ENCODE data around the gene YTHDF1.

Gene YTHDF1

GRCh38 chr20:63233924-63234323 is 18.0 kb upstream of the YTHDF1 start:
- TF ChIP-seq ZNF70 (CRISPR knock-in tag; IDR thresholded peaks at IDR 0.05): no peak
- no peak for TF ChIP-seq ZFP30 (CRISPR knock-in tag; IDR thresholded peaks at IDR 0.05)
- TF ChIP-seq PPARA (CRISPR knock-in tag; IDR thresholded peaks at IDR 0.05; ENCODE audit: borderline replicate concordance): no peak
- TF ChIP-seq PATZ1 (CRISPR knock-in tag; IDR thresholded peaks at IDR 0.05; ENCODE audit: borderline replicate concordance): no peak
- no peak for TF ChIP-seq ESRRG (CRISPR knock-in tag; IDR thresholded peaks at IDR 0.05)
- TF ChIP-seq BACH2 (CRISPR knock-in tag; IDR thresholded peaks at IDR 0.05; ENCODE audit: borderline replicate concordance): no peak
- TF ChIP-seq ARNTL (CRISPR knock-in tag; IDR thresholded peaks at IDR 0.05; ENCODE audit: borderline replicate concordance, low read depth): no peak
- TF ChIP-seq ZFP3 (CRISPR knock-in tag; IDR thresholded peaks at IDR 0.05): no peak
- no peak for TF ChIP-seq ZC3H10 (CRISPR knock-in tag; IDR thresholded peaks at IDR 0.05)
- TF ChIP-seq GLIS3 (CRISPR knock-in tag; IDR thresholded peaks at IDR 0.05): no peak
- TF ChIP-seq ZNF8 (CRISPR knock-in tag; IDR thresholded peaks at IDR 0.05): no peak
- TF ChIP-seq CREB5 (CRISPR knock-in tag; IDR thresholded peaks at IDR 0.05; ENCODE audit: low read depth): no peak
- no peak for TF ChIP-seq SNAI2 (CRISPR knock-in tag; IDR thresholded peaks at IDR 0.05)
- no peak for TF ChIP-seq ISL1 (CRISPR knock-in tag; IDR thresholded peaks at IDR 0.05)
- no peak for ATAC-seq

- TF ChIP-seq RARB (CRISPR knock-in tag; IDR thresholded peaks at IDR 0.05): no peak
- TF ChIP-seq ARNTL (CRISPR knock-in tag; IDR thresholded peaks at IDR 0.05; ENCODE audit: borderline replicate concordance, low read depth): no peak
- TF ChIP-seq ZFP30 (CRISPR knock-in tag; IDR thresholded peaks at IDR 0.05): no peak
- TF ChIP-seq GLIS3 (CRISPR knock-in tag; IDR thresholded peaks at IDR 0.05): no peak
- TF ChIP-seq ZNF8 (CRISPR knock-in tag; IDR thresholded peaks at IDR 0.05): no peak
- no peak for TF ChIP-seq TCF4 (CRISPR knock-in tag; IDR thresholded peaks at IDR 0.05; ENCODE audit: borderline replicate concordance)
- no peak for TF ChIP-seq ESRRG (CRISPR knock-in tag; IDR thresholded peaks at IDR 0.05)
- TF ChIP-seq BACH2 (CRISPR knock-in tag; IDR thresholded peaks at IDR 0.05; ENCODE audit: borderline replicate concordance): no peak
- TF ChIP-seq ISL1 (CRISPR knock-in tag; IDR thresholded peaks at IDR 0.05): no peak
- no peak for TF ChIP-seq ZNF565 (CRISPR knock-in tag; conservative IDR thresholded peaks at IDR 0.05; ENCODE audit: low read depth)
- TF ChIP-seq CSDC2 (CRISPR knock-in tag; IDR thresholded peaks at IDR 0.05): no peak
- TF ChIP-seq CSRNP3 (CRISPR knock-in tag; IDR thresholded peaks at IDR 0.05): no peak
- TF ChIP-seq POU6F1 (CRISPR knock-in tag; IDR thresholded peaks at IDR 0.05; ENCODE audit: borderline replicate concordance, low read depth): no peak
- ATAC-seq: no peak
These were observed 17.1 kb upstream of the YTHDF1 start for GRCh38 chr20:63233061-63233344.

- TF ChIP-seq CSRNP3 (CRISPR knock-in tag; IDR thresholded peaks at IDR 0.05) (no peak), TCF4 (CRISPR knock-in tag; IDR thresholded peaks at IDR 0.05; ENCODE audit: borderline replicate concordance) (no peak), ZNF8 (CRISPR knock-in tag; IDR thresholded peaks at IDR 0.05) (no peak), ESRRG (CRISPR knock-in tag; IDR thresholded peaks at IDR 0.05) (no peak), ZFP30 (CRISPR knock-in tag; IDR thresholded peaks at IDR 0.05) (no peak), POU6F1 (CRISPR knock-in tag; IDR thresholded peaks at IDR 0.05; ENCODE audit: borderline replicate concordance, low read depth) (no peak), RARB (CRISPR knock-in tag; IDR thresholded peaks at IDR 0.05) (no peak), PATZ1 (CRISPR knock-in tag; IDR thresholded peaks at IDR 0.05; ENCODE audit: borderline replicate concordance) (no peak), SNAI2 (CRISPR knock-in tag; IDR thresholded peaks at IDR 0.05) (no peak), TOX (CRISPR knock-in tag; IDR thresholded peaks at IDR 0.05; ENCODE audit: borderline replicate concordance) (no peak), ZNF70 (CRISPR knock-in tag; IDR thresholded peaks at IDR 0.05) (no peak), ARNTL (CRISPR knock-in tag; IDR thresholded peaks at IDR 0.05; ENCODE audit: borderline replicate concordance, low read depth) (no peak)
- ATAC-seq: no peak
These were observed 16.5 kb upstream of the YTHDF1 start for GRCh38 chr20:63232235-63233060.
